Parathyroid adenoma (tissue), 2 donors: ENCODE results near the gene XXYLT1.

Experiments
- H2AFZ ChIP-seq: fragments of 300-600 bp; sonication (generic); one replicate; pipeline ENCODE4 v1.7.0; 2017; ENCODE audit warnings: antibody characterized with exemption, mild to moderate bottlenecking
- H3K27ac ChIP-seq: fragments of 300-600 bp; sonication (generic); one replicate; pipeline ENCODE4 v1.7.0; 2017
- H3K27me3 ChIP-seq: fragments of 300-600 bp; sonication (generic); one replicate; pipeline ENCODE4 v1.7.0; 2017; ENCODE audit warnings: low read length; ENCODE audit not compliant: control insufficient read depth, insufficient read depth
- H3K36me3 ChIP-seq: fragments of 300-600 bp; sonication (generic); one replicate; pipeline ENCODE4 v1.7.0; 2017; ENCODE audit warnings: low read length; ENCODE audit not compliant: control insufficient read depth, insufficient read depth
- H3K4me1 ChIP-seq: fragments of 300-600 bp; sonication (generic); one replicate; pipeline ENCODE4 v1.7.0; 2017; ENCODE audit warnings: control low read depth
- H3K4me2 ChIP-seq: fragments of 300-600 bp; sonication (generic); one replicate; pipeline ENCODE4 v1.7.0; 2017; ENCODE audit warnings: low read length
- H3K4me3 ChIP-seq: fragments of 300-600 bp; sonication (generic); one replicate; pipeline ENCODE4 v1.7.0; 2017; ENCODE audit warnings: low read depth, low read length
- H3K79me2 ChIP-seq: fragments of 300-600 bp; sonication (generic); one replicate; pipeline ENCODE4 v1.7.0; 2017; ENCODE audit warnings: control low read depth
- H3K9ac ChIP-seq: fragments of 300-600 bp; sonication (generic); one replicate; pipeline ENCODE4 v1.7.0; 2017; ENCODE audit warnings: mild to moderate bottlenecking
- H3K9me3 ChIP-seq: fragments of 300-600 bp; sonication (generic); one replicate; pipeline ENCODE4 v1.7.0; 2017; ENCODE audit warnings: low read length; ENCODE audit not compliant: control insufficient read depth
- CTCF ChIP-seq: fragments of 300-600 bp; sonication (generic); IDR thresholded peaks from one replicate; pipeline ENCODE4 v1.7.0; 2017; ENCODE audit warnings: antibody characterized with exemption, mild to moderate bottlenecking
- donor health status: primary hyperparathyroidism.

Gene XXYLT1

DNA sequence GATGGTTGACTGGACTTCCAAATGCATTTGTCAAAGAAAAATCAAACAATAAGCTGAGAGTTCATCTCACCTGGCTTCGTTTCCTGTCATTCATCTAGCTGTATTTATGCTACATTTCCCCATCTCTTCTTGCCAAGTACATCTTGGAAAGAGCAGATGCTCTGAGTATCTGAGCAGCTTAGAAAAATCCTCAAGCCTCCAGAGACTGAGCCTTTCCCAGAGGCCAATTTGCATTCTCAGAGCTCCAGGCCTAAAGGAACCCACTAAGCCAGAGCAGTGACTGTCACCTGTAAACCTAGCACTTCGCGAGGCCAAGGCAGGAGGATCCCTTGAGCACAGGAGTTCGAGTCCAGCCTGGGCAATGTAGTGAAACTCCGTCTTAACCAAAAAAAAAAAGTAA lies 100.5 kb downstream of the XXYLT1 start:
- TF ChIP-seq CTCF = no peak
- Histone ChIP-seq H3K9ac (no peak overlapping the region), H2AFZ (no peak overlapping the region), H3K36me3 (no peaks in the 10 kb centered on the region), H3K79me2 (peaks cover 12% of the 10 kb centered on the region), H3K4me3 (no peak overlapping the region), H3K9me3 (no peaks in the 10 kb centered on the region), H3K27ac (no peak overlapping the region), H3K27me3 (no peaks in the 10 kb centered on the region), H3K4me1 (no peaks in the 10 kb centered on the region), H3K4me2 (no peak overlapping the region)

GRCh38 chr3:195169011-195169649 lies 101.8 kb downstream of the XXYLT1 start:
- Histone ChIP-seq H3K79me2 (peaks cover 5% of the 10 kb centered on the region), H3K9ac (no peak overlapping the region), H3K4me1 (no peaks in the 10 kb centered on the region), H3K36me3 (no peaks in the 10 kb centered on the region), H2AFZ (no peak overlapping the region), H3K27ac (no peak overlapping the region), H3K27me3 (no peaks in the 10 kb centered on the region), H3K4me2 (no peak overlapping the region), H3K4me3 (no peak overlapping the region), H3K9me3 (no peaks in the 10 kb centered on the region)
- TF ChIP-seq CTCF = no peak

GRCh38 chr3:195168009-195168762 lies 102.8 kb downstream of the XXYLT1 start:
- H3K27ac ChIP-seq = no peak overlapping the region
- H3K4me3 ChIP-seq = no peak overlapping the region
- no peak overlapping the region for H3K9ac ChIP-seq
- H3K36me3 ChIP-seq = no peaks in the 10 kb centered on the region
- H3K4me2 ChIP-seq = no peak overlapping the region
- no peaks in the 10 kb centered on the region for H3K27me3 ChIP-seq
- no peak for TF ChIP-seq CTCF
- peaks cover 5% of the 10 kb centered on the region for H3K79me2 ChIP-seq
- H2AFZ ChIP-seq = no peak overlapping the region
- H3K4me1 ChIP-seq = no peaks in the 10 kb centered on the region
- no peaks in the 10 kb centered on the region for H3K9me3 ChIP-seq

- Histone ChIP-seq H3K4me3 (no peak overlapping the region), H3K4me2 (no peak overlapping the region), H3K27ac (no peak overlapping the region), H3K9me3 (no peaks in the 10 kb centered on the region), H3K27me3 (no peaks in the 10 kb centered on the region), H3K9ac (no peak overlapping the region), H2AFZ (no peak overlapping the region), H3K4me1 (no peaks in the 10 kb centered on the region), H3K79me2 (peaks cover 5% of the 10 kb centered on the region), H3K36me3 (no peaks in the 10 kb centered on the region)
- TF ChIP-seq CTCF = no peak
These were observed 105.2 kb downstream of the XXYLT1 start for GRCh38 chr3:195165790-195166189.

DNA sequence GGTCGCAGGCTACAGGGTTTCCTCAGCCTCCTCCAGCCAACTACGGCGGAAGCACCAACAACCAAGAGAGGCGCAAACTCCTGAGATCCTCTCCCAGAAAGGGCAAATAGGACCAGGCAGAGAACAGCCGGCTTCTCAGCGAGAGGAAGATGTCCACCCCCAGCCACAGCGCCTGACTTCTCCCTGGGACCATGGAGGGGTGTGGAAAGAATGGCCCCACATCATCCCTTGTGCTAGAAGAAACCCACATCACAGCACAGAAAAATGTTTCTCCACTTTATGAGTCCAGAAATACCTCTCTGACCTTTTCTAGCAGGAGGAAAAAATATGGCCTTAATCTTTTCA lies 105.7 kb downstream of the XXYLT1 start:
- no peak overlapping the region for H3K27ac ChIP-seq
- no peak overlapping the region for H2AFZ ChIP-seq
- H3K79me2 ChIP-seq = peaks cover 2% of the 10 kb centered on the region
- H3K36me3 ChIP-seq = no peaks in the 10 kb centered on the region
- H3K4me3 ChIP-seq = no peak overlapping the region
- H3K9me3 ChIP-seq = no peaks in the 10 kb centered on the region
- no peaks in the 10 kb centered on the region for H3K27me3 ChIP-seq
- no peak for TF ChIP-seq CTCF
- no peak overlapping the region for H3K9ac ChIP-seq
- H3K4me1 ChIP-seq = peaks cover 3% of the 10 kb centered on the region
- H3K4me2 ChIP-seq = no peak overlapping the region
